A549 treated with RU486 at 1 μM for 4 hours (cell line): ENCODE measurements around the gene GRK4. TPM values are rescaled to one million over a fixed set of nuclear protein-coding genes. Genes with fewer than 3 reads are reported as not detected.

Experiments used
- total RNA-seq: library from RNA; stranded (reverse); fragments of 200-300 nt; extraction: Qiagen RNA extraction; gene quantifications from 5 replicates; pipeline ENCODE4 v1.2.3, GENCODE V29; 2022; ENCODE audit warnings: low read depth

GRK4 gene
- total RNA-seq: 1.5 to 2.0 TPM (median 1.6 TPM) in 5 replicates

GRCh38 chr4:2963175-2963965, at the start of gene GRK4, which contains the start of gene NOP14:
Gene GRK4, plus strand, starts transcription at chr4:2963571. Its CDS starts 500 bp downstream, at chr4:2964071.
Gene NOP14, minus strand, starts transcription at chr4:2963406. Its CDS starts 87 bp downstream, at chr4:2963319.

GRCh38 chr4:3074078-3074845, 110.9 kb downstream of the GRK4 start, which contains the start of the genes HTT and HTT-AS:
Gene HTT, plus strand, starts transcription at chr4:3074681. Its CDS starts 145 bp downstream, at chr4:3074826.
Gene HTT-AS, minus strand, starts transcription at chr4:3074538.

Other genes starting within 250 kb of the GRK4 start
- 31.0 to 42.8 TPM (median 42.0 TPM) in 5 replicates for gene TNIP2, start 207.2 kb upstream of the GRK4 start, total RNA-seq
- 2.1 to 5.5 TPM (median 3.4 TPM) in 5 replicates for gene SH3BP2, start 170.5 kb upstream of the GRK4 start, total RNA-seq
- gene ADD1, start 119.7 kb upstream of the GRK4 start, total RNA-seq: 66.0 to 88.1 TPM (median 82.7 TPM) in 5 replicates
- 28.0 to 32.3 TPM (median 29.5 TPM) in 5 replicates for gene NOP14, start 165 bp upstream of the GRK4 start, total RNA-seq
- gene HTT-AS, start 111.0 kb downstream of the GRK4 start, total RNA-seq: not detected in 5 replicates
- gene HTT, start 111.1 kb downstream of the GRK4 start, total RNA-seq: 11.0 to 16.7 TPM (median 13.5 TPM) in 5 replicates